ENCODE results near the gene SESN2. TPM values are rescaled to one million over a fixed set of nuclear protein-coding genes. Genes with fewer than 3 reads are reported as not detected.
A peak's percentile ranks its signal among the peaks of the same experiment; 100 is the strongest.
"Not testable (repeated sequence)": the region's sequence is repeated elsewhere in the genome, so short reads cannot be mapped to it uniquely, and the experiment has no call there.

SESN2 gene
- total RNA-seq, 1 experiment from 2014 or later: 6.9 TPM

- Histone ChIP-seq H3K36me3 (ENCODE audit: low read depth, low read length) (no peaks in the 10 kb centered on the region), H3K4me2 (ENCODE audit: low read length) (no peak overlapping the region), H3K9me3 (ENCODE audit: low read length) (no peaks in the 10 kb centered on the region), H3K4me1 (ENCODE audit: insufficient read depth, low read length) (peaks cover 15% of the 10 kb centered on the region; the same call in 1 of the 2 replicates), H3K9ac (ENCODE audit: low read length) (no peak overlapping the region), H3K27me3 (ENCODE audit: low read length) (no peaks in the 10 kb centered on the region), H2AFZ (ENCODE audit: low read length) (no peak overlapping the region), H3K9me2 (replicated peaks; ENCODE audit: low read length) (no peaks in the 10 kb centered on the region), H3K27ac (ENCODE audit: low read length) (no peak overlapping the region), H3K79me2 (ENCODE audit: low read length) (peaks cover 12% of the 10 kb centered on the region), H3F3A (ENCODE audit: low read length, unreplicated experiment) (no peaks in the 10 kb centered on the region), H3K4me3 (ENCODE audit: low read length) (no peak overlapping the region), H4K20me1 (ENCODE audit: low read length) (no peaks in the 10 kb centered on the region)
- no peak for TF ChIP-seq EZH2phosphoT487 (IDR thresholded peaks at IDR 0.05; ENCODE audit: borderline replicate concordance, low read length)
- TF ChIP-seq CTCF (conservative IDR thresholded peaks at IDR 0.05; ENCODE audit: low read depth, low read length): no peak
- TF ChIP-seq EZH2 (IDR thresholded peaks at IDR 0.05; ENCODE audit: low read length, unreplicated experiment): no peak
- DNase-seq: no peak
- ATAC-seq: no peak
- intact Hi-C loops (cut with micrococcal nuclease): loop anchor here (5.0 kb wide), 1 partner anchor 79 kb away; no protein-coding TSS in a partner anchor
- BruUV-seq (replicated peaks): no TSS peak
- CTCF ChIA-PET: no interaction called here
- POLR2A ChIA-PET (ENCODE audit: unreplicated experiment): no interaction called here
These were observed 67.2 kb downstream of the SESN2 start for GRCh38 chr1:28326515-28326914.

- peaks cover 12% of the 10 kb centered on the region for H3K79me2 ChIP-seq (ENCODE audit: low read length)
- H3K4me1 ChIP-seq (ENCODE audit: insufficient read depth, low read length): peaks cover 15% of the 10 kb centered on the region; the same call in 1 of the 2 replicates
- DNase-seq: peak; percentile 59
- no peak for ATAC-seq
- TF ChIP-seq EZH2phosphoT487 (IDR thresholded peaks at IDR 0.05; ENCODE audit: borderline replicate concordance, low read length) (no peak), CTCF (conservative IDR thresholded peaks at IDR 0.05; ENCODE audit: low read depth, low read length) (no peak), EZH2 (IDR thresholded peaks at IDR 0.05; ENCODE audit: low read length, unreplicated experiment) (no peak)
- H3K27me3 ChIP-seq (ENCODE audit: low read length): no peaks in the 10 kb centered on the region
- BruUV-seq (replicated peaks): no TSS peak
- H2AFZ ChIP-seq (ENCODE audit: low read length): no peak overlapping the region
- CTCF ChIA-PET: no interaction called here
- POLR2A ChIA-PET (ENCODE audit: unreplicated experiment): interaction anchor here (0.5 kb wide), 1 partner anchor 550 kb away, joined by 5 read pairs; no protein-coding TSS in a partner anchor
- no peaks in the 10 kb centered on the region for H3K9me3 ChIP-seq (ENCODE audit: low read length)
- intact Hi-C loops (cut with micrococcal nuclease): loop anchor here (5.0 kb wide), 1 partner anchor 80 kb away; no protein-coding TSS in a partner anchor
- no peak overlapping the region for H3K27ac ChIP-seq (ENCODE audit: low read length)
- H3F3A ChIP-seq (ENCODE audit: low read length, unreplicated experiment): no peaks in the 10 kb centered on the region
- no peak overlapping the region for H3K4me3 ChIP-seq (ENCODE audit: low read length)
- no peak overlapping the region for H3K9ac ChIP-seq (ENCODE audit: low read length)
- no peaks in the 10 kb centered on the region for H3K9me2 ChIP-seq (replicated peaks; ENCODE audit: low read length)
- H3K36me3 ChIP-seq (ENCODE audit: low read depth, low read length): no peaks in the 10 kb centered on the region
- no peak overlapping the region for H3K4me2 ChIP-seq (ENCODE audit: low read length)
- no peaks in the 10 kb centered on the region for H4K20me1 ChIP-seq (ENCODE audit: low read length)
These were observed 67.7 kb downstream of the SESN2 start for GRCh38 chr1:28326984-28327383.

- DNase-seq; CTCF ChIA-PET; H2AFZ ChIP-seq (ENCODE audit: low read length); ATAC-seq; H4K20me1 ChIP-seq (ENCODE audit: low read length); H3K36me3 ChIP-seq (ENCODE audit: low read depth, low read length); H3K9me2 ChIP-seq (replicated peaks; ENCODE audit: low read length); H3K27ac ChIP-seq (ENCODE audit: low read length); H3K9ac ChIP-seq (ENCODE audit: low read length); BruUV-seq (replicated peaks); H3K4me3 ChIP-seq (ENCODE audit: low read length); H3K9me3 ChIP-seq (ENCODE audit: low read length); H3K27me3 ChIP-seq (ENCODE audit: low read length); H3K4me2 ChIP-seq (ENCODE audit: low read length); H3F3A ChIP-seq (ENCODE audit: low read length, unreplicated experiment): not testable (repeated sequence)
- Histone ChIP-seq H3K79me2 (ENCODE audit: low read length) (peaks cover 12% of the 10 kb centered on the region), H3K4me1 (ENCODE audit: insufficient read depth, low read length) (peaks cover 15% of the 10 kb centered on the region; the same call in 1 of the 2 replicates)
- POLR2A ChIA-PET (ENCODE audit: unreplicated experiment): interaction anchor here (0.5 kb wide), 1 partner anchor 551 kb away, joined by 5 read pairs; no protein-coding TSS in a partner anchor
- intact Hi-C loops (cut with micrococcal nuclease): loop anchor here (5.0 kb wide), 1 partner anchor 80 kb away; no protein-coding TSS in a partner anchor
These were observed 68.1 kb downstream of the SESN2 start for GRCh38 chr1:28327431-28327830.
